Mesendoderm (in vitro differentiated cells): ENCODE measurements around the gene LPAR1.

Experiments
- DNase-seq: peaks from one replicate; pipeline ENCODE4 v3.0.0; 2013
- H2AK5ac ChIP-seq: 2 replicates; pipeline ENCODE4 v1.6.1; 2013; ENCODE audit warnings: low read length, inconsistent platforms
- H2BK120ac ChIP-seq: 2 replicates; pipeline ENCODE4 v1.6.1; 2013; ENCODE audit warnings: low read depth, mild to moderate bottlenecking, low read length, moderate library complexity, mixed read lengths
- H2BK15ac ChIP-seq: replicated peaks from 2 replicates; pipeline ENCODE4 v1.6.1; 2013; ENCODE audit warnings: low read depth, mild to moderate bottlenecking, moderate library complexity
- H2BK5ac ChIP-seq: 2 replicates; pipeline ENCODE4 v1.6.1; 2013; ENCODE audit warnings: low read length, inconsistent platforms
- H3K18ac ChIP-seq: 2 replicates; pipeline ENCODE4 v1.6.1; 2013; ENCODE audit warnings: mild to moderate bottlenecking, low read length, mixed read lengths
- H3K23ac ChIP-seq: one replicate; pipeline ENCODE4 v1.6.1; 2013; ENCODE audit warnings: low read length
- H3K27ac ChIP-seq: 2 replicates; pipeline ENCODE4 v1.5.1; 2013; ENCODE audit warnings: low read depth, mild to moderate bottlenecking, inconsistent platforms, low read length, moderate library complexity
- H3K27me3 ChIP-seq: 2 replicates; pipeline ENCODE4 v1.6.1; 2013; ENCODE audit warnings: low read length, control low read depth, mild to moderate bottlenecking, inconsistent platforms; ENCODE audit not compliant: insufficient read depth, poor library complexity
- H3K36me3 ChIP-seq: 2 replicates; pipeline ENCODE4 v1.6.1; 2013; ENCODE audit warnings: low read length, inconsistent platforms; ENCODE audit not compliant: control insufficient read depth, insufficient read depth
- H3K4ac ChIP-seq: one replicate; pipeline ENCODE4 v1.6.1; 2013; ENCODE audit warnings: low read depth, mild to moderate bottlenecking, low read length, moderate library complexity
- H3K4me1 ChIP-seq: 2 replicates; pipeline ENCODE4 v1.6.1; 2013; ENCODE audit warnings: low read depth, low read length, inconsistent platforms; ENCODE audit not compliant: control insufficient read depth
- H3K4me2 ChIP-seq: 2 replicates; pipeline ENCODE4 v1.6.1; 2013; ENCODE audit warnings: low read length
- H3K4me3 ChIP-seq: 2 replicates; pipeline ENCODE4 v1.5.1; 2013; ENCODE audit warnings: mild to moderate bottlenecking, low read length
- H3K56ac ChIP-seq: one replicate; pipeline ENCODE4 v1.6.1; 2013; ENCODE audit warnings: low read length
- H3K79me1 ChIP-seq: 2 replicates; pipeline ENCODE4 v1.6.1; 2013; ENCODE audit warnings: low read length, inconsistent platforms
- H3K79me2 ChIP-seq: 2 replicates; pipeline ENCODE4 v1.6.1; 2013; ENCODE audit warnings: mild to moderate bottlenecking, low read length; ENCODE audit not compliant: control insufficient read depth, insufficient read depth
- H3K9ac ChIP-seq: 2 replicates; pipeline ENCODE4 v1.6.1; 2013; ENCODE audit warnings: low read length, inconsistent platforms
- H4K5ac ChIP-seq: one replicate; pipeline ENCODE4 v1.6.1; 2013; ENCODE audit warnings: low read length
- H4K8ac ChIP-seq: one replicate; pipeline ENCODE4 v1.6.1; 2013; ENCODE audit warnings: low read depth, mild to moderate bottlenecking, control low read depth, low read length, moderate library complexity
- WGBS: extraction: QIAGEN DNeasy Blood & Tissue Kit; methylation state at CpG from one replicate; pipeline ENCODE4 v1.1.7; 2013; ENCODE audit warnings: low lambda C conversion rate, missing lambda C conversion rate; ENCODE audit not compliant: insufficient coverage; ENCODE audit errors: extremely low coverage; 5-methylcytosine and 5-hydroxymethylcytosine counted together

Gene LPAR1

GRCh38 chr9:110850401-110851135 is 187.7 kb downstream of the LPAR1 start:
- no peak overlapping the region for H2AK5ac ChIP-seq
- no CpG with 5 or more reads among the region's 6 CpGs for WGBS
- no peaks in the 10 kb centered on the region for H3K79me1 ChIP-seq
- H3K56ac ChIP-seq = no peak overlapping the region
- H2BK120ac ChIP-seq = no peak overlapping the region
- no peak overlapping the region for H2BK5ac ChIP-seq
- no peak overlapping the region for H3K23ac ChIP-seq
- H3K4ac ChIP-seq = no peak overlapping the region
- no peak for DNase-seq
- H2BK15ac ChIP-seq = no peak overlapping the region
- no peak overlapping the region for H3K18ac ChIP-seq
- H3K4me2 ChIP-seq = no peak overlapping the region
- no peak overlapping the region for H3K9ac ChIP-seq
- no peak overlapping the region for H3K27ac ChIP-seq
- H4K8ac ChIP-seq = no peak overlapping the region
- no peaks in the 10 kb centered on the region for H3K4me1 ChIP-seq
- no peak overlapping the region for H4K5ac ChIP-seq
- no peak overlapping the region for H3K4me3 ChIP-seq
- H3K27me3 ChIP-seq = no peaks in the 10 kb centered on the region
- no peaks in the 10 kb centered on the region for H3K79me2 ChIP-seq
- H3K36me3 ChIP-seq = no peaks in the 10 kb centered on the region

- Histone ChIP-seq H3K79me1 (no peaks in the 10 kb centered on the region), H3K56ac (no peak overlapping the region), H4K8ac (no peak overlapping the region), H2BK5ac (no peak overlapping the region), H2BK15ac (no peak overlapping the region), H2BK120ac (no peak overlapping the region), H3K36me3 (no peaks in the 10 kb centered on the region), H3K18ac (no peak overlapping the region), H3K27me3 (no peaks in the 10 kb centered on the region), H3K23ac (no peak overlapping the region), H3K9ac (no peak overlapping the region), H3K4me1 (peaks cover 2% of the 10 kb centered on the region), H3K4ac (no peak overlapping the region), H3K4me2 (no peak overlapping the region), H4K5ac (no peak overlapping the region), H3K79me2 (no peaks in the 10 kb centered on the region), H2AK5ac (no peak overlapping the region), H3K4me3 (no peak overlapping the region), H3K27ac (no peak overlapping the region)
- no CpG with 5 or more reads among the region's 3 CpGs for WGBS
- DNase-seq = no peak
Observed at GRCh38 chr9:110847671-110848070, 190.6 kb downstream of the LPAR1 start.

GRCh38 chr9:110846215-110846614 is 192.1 kb downstream of the LPAR1 start:
- no peak overlapping the region for H3K18ac ChIP-seq
- H3K27me3 ChIP-seq = no peaks in the 10 kb centered on the region
- no peaks in the 10 kb centered on the region for H3K36me3 ChIP-seq
- H3K79me2 ChIP-seq = no peaks in the 10 kb centered on the region
- H3K4ac ChIP-seq = no peak overlapping the region
- no peak overlapping the region for H3K4me2 ChIP-seq
- H4K8ac ChIP-seq = no peak overlapping the region
- H3K27ac ChIP-seq = no peak overlapping the region
- WGBS = no CpG with 5 or more reads among the region's 2 CpGs
- H3K4me1 ChIP-seq = peaks cover 2% of the 10 kb centered on the region
- no peak overlapping the region for H2AK5ac ChIP-seq
- H3K23ac ChIP-seq = no peak overlapping the region
- no peak overlapping the region for H4K5ac ChIP-seq
- DNase-seq = no peak
- H2BK5ac ChIP-seq = no peak overlapping the region
- no peak overlapping the region for H3K56ac ChIP-seq
- no peak overlapping the region for H3K9ac ChIP-seq
- no peak overlapping the region for H3K4me3 ChIP-seq
- H2BK120ac ChIP-seq = no peak overlapping the region
- H2BK15ac ChIP-seq = no peak overlapping the region
- no peaks in the 10 kb centered on the region for H3K79me1 ChIP-seq

- no peaks in the 10 kb centered on the region for H3K79me1 ChIP-seq
- H2AK5ac ChIP-seq = no peak overlapping the region
- H3K4me3 ChIP-seq = no peak overlapping the region
- DNase-seq = no peak
- no peak overlapping the region for H3K4ac ChIP-seq
- H2BK120ac ChIP-seq = no peak overlapping the region
- no peaks in the 10 kb centered on the region for H3K36me3 ChIP-seq
- no peak overlapping the region for H4K8ac ChIP-seq
- no peak overlapping the region for H3K9ac ChIP-seq
- H3K18ac ChIP-seq = no peak overlapping the region
- no peak overlapping the region for H2BK5ac ChIP-seq
- H3K79me2 ChIP-seq = no peaks in the 10 kb centered on the region
- no peak overlapping the region for H3K4me2 ChIP-seq
- no peak overlapping the region for H3K56ac ChIP-seq
- H3K23ac ChIP-seq = no peak overlapping the region
- WGBS = no CpG with 5 or more reads among the region's 1 CpG
- H4K5ac ChIP-seq = no peak overlapping the region
- no peak overlapping the region for H2BK15ac ChIP-seq
- peaks cover 2% of the 10 kb centered on the region for H3K4me1 ChIP-seq
- H3K27ac ChIP-seq = no peak overlapping the region
- no peaks in the 10 kb centered on the region for H3K27me3 ChIP-seq
Observed at GRCh38 chr9:110844121-110844520, 194.1 kb downstream of the LPAR1 start.

GRCh38 chr9:110842986-110843385 is 195.3 kb downstream of the LPAR1 start:
- H2BK120ac ChIP-seq = no peak overlapping the region
- no peak overlapping the region for H3K4ac ChIP-seq
- no peak overlapping the region for H3K9ac ChIP-seq
- H2AK5ac ChIP-seq = no peak overlapping the region
- no peak overlapping the region for H3K4me2 ChIP-seq
- H3K27me3 ChIP-seq = no peaks in the 10 kb centered on the region
- no peak overlapping the region for H2BK15ac ChIP-seq
- H3K36me3 ChIP-seq = no peaks in the 10 kb centered on the region
- H3K27ac ChIP-seq = no peak overlapping the region
- H3K79me1 ChIP-seq = no peaks in the 10 kb centered on the region
- DNase-seq = no peak
- no peak overlapping the region for H3K4me3 ChIP-seq
- no peak overlapping the region for H2BK5ac ChIP-seq
- H4K8ac ChIP-seq = no peak overlapping the region
- H3K79me2 ChIP-seq = no peaks in the 10 kb centered on the region
- no peak overlapping the region for H3K56ac ChIP-seq
- no peak overlapping the region for H3K23ac ChIP-seq
- H3K18ac ChIP-seq = no peak overlapping the region
- WGBS = no CpG with 5 or more reads among the region's 3 CpGs
- H4K5ac ChIP-seq = no peak overlapping the region
- H3K4me1 ChIP-seq = peaks cover 2% of the 10 kb centered on the region

GRCh38 chr9:110842169-110842568 is 196.1 kb downstream of the LPAR1 start:
- H3K9ac ChIP-seq = no peak overlapping the region
- H3K18ac ChIP-seq = no peak overlapping the region
- peaks cover 2% of the 10 kb centered on the region for H3K4me1 ChIP-seq
- no peak overlapping the region for H3K4me2 ChIP-seq
- no peaks in the 10 kb centered on the region for H3K79me1 ChIP-seq
- H3K4me3 ChIP-seq = no peak overlapping the region
- peak; percentile 81 for DNase-seq
- no peak overlapping the region for H3K27ac ChIP-seq
- no peak overlapping the region for H2BK15ac ChIP-seq
- no peak overlapping the region for H3K4ac ChIP-seq
- H2AK5ac ChIP-seq = no peak overlapping the region
- H3K36me3 ChIP-seq = no peaks in the 10 kb centered on the region
- WGBS = no CpG with 5 or more reads among the region's 9 CpGs
- H3K27me3 ChIP-seq = no peaks in the 10 kb centered on the region
- H4K8ac ChIP-seq = no peak overlapping the region
- H3K79me2 ChIP-seq = no peaks in the 10 kb centered on the region
- H3K56ac ChIP-seq = no peak overlapping the region
- no peak overlapping the region for H2BK5ac ChIP-seq
- H3K23ac ChIP-seq = no peak overlapping the region
- H4K5ac ChIP-seq = no peak overlapping the region
- H2BK120ac ChIP-seq = no peak overlapping the region
